ENCODE results near the gene ALOX15.
"Not testable (repeated sequence)": the region's sequence is repeated elsewhere in the genome, so short reads cannot be mapped to it uniquely, and the experiment has no call there.

The ALOX15 gene

GRCh38 chr17:4594931-4595684, 46.4 kb downstream of the ALOX15 start:
- H3K4me3 ChIP-seq (ENCODE audit: low read depth, low read length): no peak overlapping the region
- no peak for DNase-seq (ENCODE audit: low read depth)
- in situ Hi-C loops (cut with HindIII; ENCODE audit: low sequenced_read_pairs): no loop called here
- TF ChIP-seq CTCF (IDR thresholded peaks at IDR 0.05; ENCODE audit: low read depth, low read length, missing control alignments): peak; percentile 21

GRCh38 chr17:4594406-4594805, 47.1 kb downstream of the ALOX15 start:
- in situ Hi-C loops (cut with HindIII; ENCODE audit: low sequenced_read_pairs): no loop called here
- DNase-seq (ENCODE audit: low read depth): no peak
- H3K4me3 ChIP-seq (ENCODE audit: low read depth, low read length): no peak overlapping the region
- TF ChIP-seq CTCF (IDR thresholded peaks at IDR 0.05; ENCODE audit: low read depth, low read length, missing control alignments): no peak

DNA sequence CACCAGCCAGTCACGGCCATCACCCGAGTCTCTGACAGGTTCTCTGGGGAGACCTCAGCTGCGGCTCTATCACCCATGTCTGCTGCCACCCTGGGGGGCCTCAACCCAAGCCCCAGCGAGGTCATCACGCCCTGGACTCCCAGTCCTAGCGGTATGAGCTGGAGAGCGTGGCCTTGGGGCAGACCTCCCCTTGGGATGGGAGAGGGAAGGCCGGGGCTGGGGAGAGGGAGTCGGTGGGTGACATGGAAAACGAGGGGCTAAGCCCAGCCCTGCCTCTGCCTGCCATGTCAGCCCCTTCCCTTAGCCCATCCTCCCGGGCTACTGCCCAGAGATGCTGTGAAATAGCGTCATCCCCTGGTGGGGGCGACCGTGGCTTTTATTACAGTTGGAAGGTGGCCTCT, 48.5 kb downstream of the ALOX15 start:
- no peak overlapping the region for H3K4me3 ChIP-seq (ENCODE audit: low read depth, low read length)
- no peak for TF ChIP-seq CTCF (IDR thresholded peaks at IDR 0.05; ENCODE audit: low read depth, low read length, missing control alignments)

GRCh38 chr17:4592240-4593005, 49.1 kb downstream of the ALOX15 start:
- no peak for DNase-seq (ENCODE audit: low read depth)
- TF ChIP-seq CTCF (IDR thresholded peaks at IDR 0.05; ENCODE audit: low read depth, low read length, missing control alignments): no peak
- in situ Hi-C loops (cut with HindIII; ENCODE audit: low sequenced_read_pairs): no loop called here
- no peak overlapping the region for H3K4me3 ChIP-seq (ENCODE audit: low read depth, low read length)

More for the DNA sequence above, 48.5 kb downstream of the ALOX15 start:
- no peak for DNase-seq (ENCODE audit: low read depth)
- in situ Hi-C loops (cut with HindIII; ENCODE audit: low sequenced_read_pairs): no loop called here

DNA sequence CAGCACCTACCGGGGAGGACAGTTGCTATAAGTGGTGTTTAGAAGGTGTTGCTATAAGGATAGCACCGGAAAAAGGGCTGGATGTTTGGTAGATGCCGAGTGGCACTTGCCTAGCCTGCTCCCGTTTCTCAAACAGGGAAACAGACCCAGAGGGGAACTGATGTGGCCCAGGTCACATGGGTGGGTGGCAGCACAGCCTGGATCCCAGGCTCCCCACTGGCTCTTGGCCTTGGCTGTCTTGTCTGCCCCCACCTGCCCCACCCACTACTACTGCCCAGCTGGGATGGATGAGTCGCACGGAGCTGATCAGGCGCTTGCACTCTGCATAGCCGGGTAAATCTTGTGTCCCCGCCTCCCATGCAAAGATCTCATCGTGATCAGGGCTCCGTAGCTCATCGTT, 49.9 kb downstream of the ALOX15 start:
- no peak overlapping the region for H3K4me3 ChIP-seq (ENCODE audit: low read depth, low read length)
- no peak for TF ChIP-seq CTCF (IDR thresholded peaks at IDR 0.05; ENCODE audit: low read depth, low read length, missing control alignments)
- no peak for DNase-seq (ENCODE audit: low read depth)
- in situ Hi-C loops (cut with HindIII; ENCODE audit: low sequenced_read_pairs): no loop called here

GRCh38 chr17:4590981-4591453, 50.5 kb downstream of the ALOX15 start:
- no peak for TF ChIP-seq CTCF (IDR thresholded peaks at IDR 0.05; ENCODE audit: low read depth, low read length, missing control alignments)
- DNase-seq (ENCODE audit: low read depth): no peak
- in situ Hi-C loops (cut with HindIII; ENCODE audit: low sequenced_read_pairs): no loop called here
- H3K4me3 ChIP-seq (ENCODE audit: low read depth, low read length): no peak overlapping the region

GRCh38 chr17:4590042-4590441, 51.4 kb downstream of the ALOX15 start:
- H3K4me3 ChIP-seq (ENCODE audit: low read depth, low read length); DNase-seq (ENCODE audit: low read depth); in situ Hi-C loops (cut with HindIII; ENCODE audit: low sequenced_read_pairs): not testable (repeated sequence)

All from astrocyte of the cerebellum (primary cell).